Measurements from ENCODE around the gene SLC12A5.

Gene SLC12A5

DNA sequence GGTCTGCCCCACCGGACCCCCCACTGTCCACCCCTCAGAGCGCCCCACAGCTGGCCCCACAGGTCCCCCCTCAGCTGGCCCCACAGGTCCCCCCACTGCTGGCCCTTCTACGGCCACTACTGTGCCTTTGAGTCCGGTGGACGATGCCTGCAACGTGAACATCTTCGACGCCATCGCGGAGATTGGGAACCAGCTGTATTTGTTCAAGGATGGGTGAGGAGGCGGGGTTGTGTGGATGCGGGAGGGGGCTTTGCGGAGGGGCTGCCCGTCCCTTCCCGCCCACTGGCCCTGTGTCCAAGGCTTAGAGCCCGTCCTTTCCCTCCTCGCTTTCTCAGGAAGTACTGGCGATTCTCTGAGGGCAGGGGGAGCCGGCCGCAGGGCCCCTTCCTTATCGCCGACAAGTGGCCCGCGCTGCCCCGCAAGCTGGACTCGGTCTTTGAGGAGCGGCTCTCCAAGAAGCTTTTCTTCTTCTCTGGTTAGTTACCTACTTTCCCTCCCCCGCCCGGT lies 15.6 kb upstream of the SLC12A5 start:
- TF ChIP-seq, protein P1, sequence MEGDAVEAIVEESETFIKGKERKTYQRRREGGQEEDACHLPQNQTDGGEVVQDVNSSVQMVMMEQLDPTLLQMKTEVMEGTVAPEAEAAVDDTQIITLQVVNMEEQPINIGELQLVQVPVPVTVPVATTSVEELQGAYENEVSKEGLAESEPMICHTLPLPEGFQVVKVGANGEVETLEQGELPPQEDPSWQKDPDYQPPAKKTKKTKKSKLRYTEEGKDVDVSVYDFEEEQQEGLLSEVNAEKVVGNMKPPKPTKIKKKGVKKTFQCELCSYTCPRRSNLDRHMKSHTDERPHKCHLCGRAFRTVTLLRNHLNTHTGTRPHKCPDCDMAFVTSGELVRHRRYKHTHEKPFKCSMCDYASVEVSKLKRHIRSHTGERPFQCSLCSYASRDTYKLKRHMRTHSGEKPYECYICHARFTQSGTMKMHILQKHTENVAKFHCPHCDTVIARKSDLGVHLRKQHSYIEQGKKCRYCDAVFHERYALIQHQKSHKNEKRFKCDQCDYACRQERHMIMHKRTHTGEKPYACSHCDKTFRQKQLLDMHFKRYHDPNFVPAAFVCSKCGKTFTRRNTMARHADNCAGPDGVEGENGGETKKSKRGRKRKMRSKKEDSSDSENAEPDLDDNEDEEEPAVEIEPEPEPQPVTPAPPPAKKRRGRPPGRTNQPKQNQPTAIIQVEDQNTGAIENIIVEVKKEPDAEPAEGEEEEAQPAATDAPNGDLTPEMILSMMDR (IDR thresholded peaks at IDR 0.05; ENCODE audit: low read length, missing control alignments) = no peak
- H3K4me3 ChIP-seq (replicated peaks; ENCODE audit: low read depth, low read length) = no peak overlapping the region
- no peak for DNase-seq (ENCODE audit: low read depth)

DNA sequence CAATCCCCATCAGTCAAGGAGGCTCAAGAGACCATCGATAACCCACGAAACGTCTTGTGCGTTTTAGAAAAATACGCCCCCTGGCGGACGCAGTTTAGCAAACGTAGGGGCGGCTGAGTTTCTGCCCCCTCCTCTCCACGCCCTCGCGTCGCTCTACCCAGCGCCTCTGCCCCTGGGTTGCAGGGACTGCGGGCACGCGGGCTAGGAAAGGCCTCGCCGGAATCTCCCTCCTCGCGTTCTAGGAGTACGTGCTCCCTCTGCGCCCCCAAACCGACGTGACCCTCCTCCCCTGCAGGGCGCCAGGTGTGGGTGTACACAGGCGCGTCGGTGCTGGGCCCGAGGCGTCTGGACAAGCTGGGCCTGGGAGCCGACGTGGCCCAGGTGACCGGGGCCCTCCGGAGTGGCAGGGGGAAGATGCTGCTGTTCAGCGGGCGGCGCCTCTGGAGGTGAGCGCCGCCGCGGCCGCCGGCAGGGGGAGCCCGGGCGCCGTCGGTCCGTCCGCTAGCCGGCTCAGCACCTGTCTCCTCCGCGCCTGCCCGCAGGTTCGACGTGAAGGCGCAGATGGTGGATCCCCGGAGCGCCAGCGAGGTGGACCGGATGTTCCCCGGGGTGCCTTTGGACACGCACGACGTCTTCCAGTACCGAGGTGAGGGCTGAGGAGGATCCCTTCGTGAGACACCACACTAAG lies 15.0 kb upstream of the SLC12A5 start:
- no peak overlapping the region for H3K4me3 ChIP-seq (replicated peaks; ENCODE audit: low read depth, low read length)
- TF ChIP-seq, protein P1 (IDR thresholded peaks at IDR 0.05; ENCODE audit: low read length, missing control alignments) = peak; percentile 65
- DNase-seq (ENCODE audit: low read depth) = peak; percentile 51

DNA sequence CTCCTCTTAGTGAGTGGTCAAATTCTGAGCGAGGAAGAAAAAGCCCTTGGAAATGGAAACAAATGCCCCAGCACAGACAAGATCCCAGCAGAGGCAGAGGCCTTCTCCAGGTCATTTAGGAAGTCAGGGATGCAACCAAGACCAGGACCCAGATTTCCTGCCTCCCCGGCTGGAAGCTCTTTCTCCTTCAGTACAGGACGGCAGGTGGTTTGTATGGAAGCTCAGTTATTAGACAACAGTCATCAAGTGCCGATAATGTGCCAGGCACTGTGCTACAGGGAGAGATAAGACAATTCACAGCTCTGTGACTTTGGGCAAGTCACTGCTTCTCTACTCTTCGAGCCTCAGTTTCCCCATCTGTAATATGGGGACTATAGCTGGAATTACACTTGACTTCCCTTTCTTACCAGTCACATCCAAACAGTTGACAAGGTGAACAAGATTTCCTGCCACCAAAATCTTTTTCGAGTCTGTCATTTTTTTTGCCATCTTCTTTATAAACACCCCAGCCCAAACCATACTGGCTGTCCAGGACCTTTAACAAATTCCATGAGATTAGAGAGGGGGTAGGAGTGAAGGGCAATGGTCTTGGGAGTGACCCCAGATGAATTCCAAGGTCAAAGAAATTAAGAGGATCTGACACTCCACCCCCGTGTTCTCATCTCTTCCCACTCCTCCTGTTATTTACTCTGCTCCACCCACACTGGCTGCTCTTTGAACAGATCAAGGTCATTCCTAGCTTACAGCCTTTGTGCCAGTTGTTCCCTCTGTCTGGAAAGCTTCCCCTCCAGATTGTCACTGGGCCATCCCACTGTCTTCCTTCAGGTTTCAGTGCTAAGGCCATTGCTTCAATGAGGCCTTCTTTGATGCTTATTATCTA lies 14.3 kb upstream of the SLC12A5 start:
- no peak overlapping the region for H3K4me3 ChIP-seq (replicated peaks; ENCODE audit: low read depth, low read length)
- DNase-seq (ENCODE audit: low read depth) = no peak
- TF ChIP-seq, protein P1 (IDR thresholded peaks at IDR 0.05; ENCODE audit: low read length, missing control alignments) = no peak

DNA sequence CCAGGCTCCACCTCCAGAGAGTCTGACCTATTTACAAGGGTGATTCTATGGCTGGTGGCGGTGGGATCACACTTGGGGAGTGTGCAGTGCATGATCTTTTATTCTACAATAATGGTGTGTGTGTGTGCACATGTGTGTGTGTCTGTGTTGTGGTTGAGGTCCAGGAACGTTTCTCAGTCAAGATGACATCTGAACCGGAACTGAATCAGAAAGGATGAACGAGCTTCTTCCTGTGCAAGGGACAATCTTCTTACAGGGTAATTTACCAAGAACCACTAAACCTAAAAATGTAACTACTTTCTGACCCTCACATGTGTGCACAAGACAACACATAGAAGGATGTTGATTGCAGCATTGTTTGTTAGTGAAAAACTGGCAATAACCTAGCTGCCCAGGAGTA lies 11.7 kb upstream of the SLC12A5 start:
- DNase-seq (ENCODE audit: low read depth) = no peak
- TF ChIP-seq, protein P1 (IDR thresholded peaks at IDR 0.05; ENCODE audit: low read length, missing control alignments) = no peak
- no peak overlapping the region for H3K4me3 ChIP-seq (replicated peaks; ENCODE audit: low read depth, low read length)

DNA sequence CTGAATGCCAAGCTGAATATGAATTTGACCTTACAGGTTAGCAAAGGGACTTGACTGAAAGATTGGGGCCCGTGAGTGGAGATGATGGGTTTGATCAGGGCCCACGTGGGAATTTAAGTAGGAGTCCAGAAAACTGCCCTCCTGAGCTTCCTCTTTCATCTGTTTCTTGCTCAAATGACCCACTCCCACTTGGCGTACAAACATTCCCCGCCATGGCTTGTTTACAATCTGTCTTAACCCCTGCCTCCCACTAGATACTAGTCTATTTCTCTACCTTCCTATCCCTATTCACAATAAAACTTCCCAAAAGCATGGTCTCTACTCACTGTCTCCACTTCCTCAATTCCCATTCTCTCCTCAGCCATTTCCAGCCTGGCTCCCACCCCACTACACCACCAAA lies 10.9 kb upstream of the SLC12A5 start:
- no peak overlapping the region for H3K4me3 ChIP-seq (replicated peaks; ENCODE audit: low read depth, low read length)
- TF ChIP-seq, protein P1 (IDR thresholded peaks at IDR 0.05; ENCODE audit: low read length, missing control alignments) = no peak
- no peak for DNase-seq (ENCODE audit: low read depth)

DNA sequence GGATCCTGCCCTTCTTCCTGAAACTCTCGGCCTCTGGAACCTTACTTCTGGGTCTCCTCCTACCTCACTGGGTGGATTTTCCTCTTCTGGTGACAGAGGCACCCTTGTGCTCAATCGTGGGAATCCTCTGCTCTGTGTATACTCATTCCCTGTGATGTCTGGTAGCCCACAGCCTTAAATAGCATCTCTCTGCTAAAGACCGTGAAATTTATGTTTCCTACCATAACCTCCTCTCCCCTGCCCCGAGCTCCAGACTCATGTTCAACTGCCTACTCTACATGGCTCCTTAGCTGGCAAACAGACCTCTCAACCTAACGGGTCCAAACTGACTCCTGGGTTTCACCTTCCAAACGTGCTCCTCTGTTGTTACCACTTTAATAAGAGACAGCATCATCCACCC lies 10.4 kb upstream of the SLC12A5 start:
- H3K4me3 ChIP-seq (replicated peaks; ENCODE audit: low read depth, low read length) = no peak overlapping the region
- TF ChIP-seq, protein P1 (IDR thresholded peaks at IDR 0.05; ENCODE audit: low read length, missing control alignments) = no peak
- DNase-seq (ENCODE audit: low read depth) = no peak
